H1 (cell line): ENCODE measurements around the gene VEGFD. TPM values are rescaled to one million over a fixed set of nuclear protein-coding genes. Genes with fewer than 3 reads are reported as not detected.

ENCODE experiments used
- CTCF ChIA-PET: fragments of 300-600 bp; sonication (Branson Sonifier 250); formaldehyde crosslinking; loops from one replicate; lab custom pipeline; 2021; ENCODE audit not compliant: partially characterized antibody; lab: Charles Lee
- POLR2A ChIA-PET: fragments of 300-600 bp; sonication (Branson Sonifier 250); formaldehyde crosslinking; loops from one replicate; lab custom pipeline; 2021; ENCODE audit warnings: inconsistent platforms; ENCODE audit not compliant: partially characterized antibody; lab: Charles Lee
- DNase-seq, 2 experiments: peaks; one replicate each; pipeline versions ENCODE4 v3.0.0 to v3.0.0-alpha.2; 2010 to 2022; ENCODE audit warnings: low spot score in 2 of 2, low read depth in 1 of 2, mixed read lengths in 1 of 2
- FAIRE-seq: peaks from 2 replicates; lab custom pipeline; 2011; peaks lifted over from hg19 to GRCh38; lab: Jason Lieb, UNC
- H2AFZ ChIP-seq: 2 replicates; pipeline ENCODE4 v1.8.1; 2012; ENCODE audit warnings: low read length, inconsistent platforms
- H2AK5ac ChIP-seq: 2 replicates; pipeline ENCODE4 v1.6.1; 2013; ENCODE audit warnings: low read depth, low read length
- H2BK120ac ChIP-seq: replicated peaks from 2 replicates; pipeline ENCODE3; 2013; ENCODE audit warnings: low read depth, low read length, inconsistent platforms
- H2BK12ac ChIP-seq: 2 replicates; pipeline ENCODE4 v1.6.1; 2013; ENCODE audit warnings: low read depth, low read length
- H2BK15ac ChIP-seq: 2 replicates; pipeline ENCODE4 v1.6.1; 2013; ENCODE audit warnings: low read length
- H2BK20ac ChIP-seq: 2 replicates; pipeline ENCODE4 v1.6.1; 2013; ENCODE audit warnings: low read length
- H2BK5ac ChIP-seq: 2 replicates; pipeline ENCODE4 v1.6.1; 2013; ENCODE audit warnings: low read depth, low read length
- H3K14ac ChIP-seq: 2 replicates; pipeline ENCODE4 v1.6.1; 2013; ENCODE audit warnings: inconsistent platforms; ENCODE audit not compliant: insufficient read length
- H3K18ac ChIP-seq: 2 replicates; pipeline ENCODE4 v1.6.1; 2013; ENCODE audit warnings: low read length; ENCODE audit errors: extremely low read depth
- H3K23ac ChIP-seq: 2 replicates; pipeline ENCODE4 v1.6.1; 2013; ENCODE audit warnings: inconsistent platforms; ENCODE audit not compliant: insufficient read length
- H3K23me2 ChIP-seq: 2 replicates; pipeline ENCODE4 v1.6.1; 2013; ENCODE audit warnings: low read depth, low read length
- H3K27ac ChIP-seq: 2 replicates; pipeline ENCODE4 v1.6.1; 2011; ENCODE audit warnings: low read depth, low read length, inconsistent platforms
- H3K27me3 ChIP-seq, 4 experiments: replicated peaks in 1 of 4; 1 replicate in 1 of 4; 2 replicates in 3 of 4; pipeline versions ENCODE4 v1.6.1 to v1.8.1; 2011 to 2013; ENCODE audit warnings: low read length in 3 of 4, mild to moderate bottlenecking in 3 of 4, inconsistent platforms in 2 of 4, mixed read lengths in 2 of 4, moderate library complexity in 1 of 4; ENCODE audit not compliant: control insufficient read depth in 3 of 4, insufficient read depth in 3 of 4; ENCODE audit errors: extremely low read depth in 1 of 4
- H3K36me3 ChIP-seq, 4 experiments: 2 replicates each; pipeline versions ENCODE4 v1.6.1 to v1.8.1; 2011 to 2013; ENCODE audit warnings: mild to moderate bottlenecking in 4 of 4, low read length in 3 of 4, moderate library complexity in 2 of 4, control low read depth in 1 of 4, inconsistent platforms in 1 of 4; ENCODE audit not compliant: insufficient read depth in 4 of 4, control insufficient read depth in 2 of 4
- H3K4ac ChIP-seq: replicated peaks from 2 replicates; pipeline ENCODE3; 2013; ENCODE audit warnings: low read length, low read depth, mixed read lengths, inconsistent platforms; ENCODE audit not compliant: insufficient read length
- H3K4me1 ChIP-seq, 4 experiments: replicated peaks in 1 of 4; 1 replicate in 1 of 4; 2 replicates in 3 of 4; pipeline versions ENCODE4 v1.6.1 to v1.8.1; 2011 to 2013; ENCODE audit warnings: low read length in 3 of 4, inconsistent platforms in 2 of 4, mixed read lengths in 1 of 4; ENCODE audit not compliant: insufficient read depth in 4 of 4, control insufficient read depth in 3 of 4
- H3K4me2 ChIP-seq, 2 experiments: 2 replicates each; pipeline versions ENCODE4 v1.6.1 to v1.8.1; 2011 to 2013; ENCODE audit warnings: low read depth in 2 of 2, low read length in 2 of 2, control low read depth in 1 of 2, inconsistent platforms in 1 of 2, mild to moderate bottlenecking in 1 of 2; ENCODE audit not compliant: insufficient read depth in 1 of 2
- H3K4me3 ChIP-seq, 4 experiments: fragments of 200-600, 300-600 bp in 1 of 4; sonication (generic), shearing (Covaris generic), sonication (Bioruptor Twin) in 1 of 4; 2 replicates each; pipeline versions ENCODE4 v1.5.1 to v1.8.1; 2011 to 2016; ENCODE audit warnings: low read length in 4 of 4, low read depth in 3 of 4, control low read depth in 2 of 4, inconsistent platforms in 2 of 4, mild to moderate bottlenecking in 2 of 4, mixed read lengths in 1 of 4, moderate library complexity in 1 of 4; ENCODE audit not compliant: insufficient read depth in 2 of 4; ENCODE audit errors: extremely low read depth in 1 of 4
- H3K56ac ChIP-seq: replicated peaks from 2 replicates; pipeline ENCODE3; 2013; ENCODE audit warnings: low read depth, mild to moderate bottlenecking, mixed read lengths, low read length, inconsistent platforms; ENCODE audit not compliant: insufficient read length
- H3K79me1 ChIP-seq: 2 replicates; pipeline ENCODE4 v1.6.1; 2013; ENCODE audit warnings: low read depth, low read length, control low read depth
- H3K79me2 ChIP-seq, 2 experiments: 2 replicates each; pipeline versions ENCODE4 v1.6.1 to v1.8.1; 2012 to 2013; ENCODE audit warnings: low read length in 2 of 2, mild to moderate bottlenecking in 2 of 2, inconsistent platforms in 1 of 2; ENCODE audit not compliant: insufficient read depth in 2 of 2, control insufficient read depth in 1 of 2
- H3K9ac ChIP-seq, 4 experiments: replicated peaks in 1 of 4; 1 replicate in 1 of 4; 2 replicates in 3 of 4; pipeline versions ENCODE4 v1.6.1 to v1.8.1; 2011 to 2013; ENCODE audit warnings: low read depth in 3 of 4, low read length in 3 of 4, control low read depth in 2 of 4, mild to moderate bottlenecking in 2 of 4, moderate library complexity in 2 of 4, inconsistent platforms in 1 of 4; ENCODE audit errors: extremely low read depth in 1 of 4
- H3K9me3 ChIP-seq, 2 experiments: 2 replicates each; pipeline versions ENCODE4 v1.6.1 to v1.8.1; 2012 to 2013; ENCODE audit warnings: mild to moderate bottlenecking in 2 of 2, moderate library complexity in 2 of 2, control low read depth in 1 of 2, inconsistent platforms in 1 of 2, low read depth in 1 of 2, low read length in 1 of 2, mixed read lengths in 1 of 2; ENCODE audit not compliant: insufficient read depth in 2 of 2
- H4K20me1 ChIP-seq, 2 experiments: replicated peaks in 1 of 2; 2 replicates each; pipeline versions ENCODE3 to v1.8.1; 2011 to 2013; ENCODE audit warnings: inconsistent platforms in 2 of 2, low read length in 2 of 2, mild to moderate bottlenecking in 1 of 2; ENCODE audit not compliant: insufficient read depth in 2 of 2, control insufficient read depth in 1 of 2
- H4K5ac ChIP-seq: 2 replicates; pipeline ENCODE4 v1.6.1; 2013; ENCODE audit warnings: low read length, low read depth, mixed read lengths, inconsistent platforms; ENCODE audit not compliant: insufficient read length
- H4K8ac ChIP-seq: 2 replicates; pipeline ENCODE4 v1.8.0; 2013; ENCODE audit warnings: mild to moderate bottlenecking, moderate library complexity, low read length, inconsistent platforms; ENCODE audit not compliant: insufficient read depth; ENCODE audit errors: extremely low read depth
- H4K91ac ChIP-seq: replicated peaks from 2 replicates; pipeline ENCODE3; 2013; ENCODE audit warnings: low read length, mixed read lengths, inconsistent platforms; ENCODE audit not compliant: insufficient read length
- BRCA1 ChIP-seq: IDR thresholded peaks from 2 replicates; pipeline ENCODE4 v1.6.1; 2012; ENCODE audit warnings: low read depth, low read length, improper control_type of control experiment
- CBX5 ChIP-seq: fragments of 300-800, 300-1000 bp; sonication (generic); IDR thresholded peaks from 2 replicates; pipeline ENCODE4 v1.7.1; 2016; ENCODE audit warnings: antibody characterized with exemption, low read length, low read depth
- EP300 ChIP-seq, 2 experiments: IDR thresholded peaks; 1 replicate in 1 of 2; 2 replicates in 1 of 2; pipeline ENCODE4 v1.6.1; 2011 to 2012; ENCODE audit warnings: low read depth in 2 of 2, low read length in 2 of 2, mild to moderate bottlenecking in 2 of 2, borderline replicate concordance in 1 of 2, inconsistent platforms in 1 of 2, moderate library complexity in 1 of 2
- EZH2 ChIP-seq: fragments of 200-600 bp; sonication (generic); IDR thresholded peaks from 2 replicates; pipeline ENCODE4 v1.7.1; 2012; ENCODE audit warnings: low read depth, mild to moderate bottlenecking, moderate library complexity, low read length, inconsistent platforms; ENCODE audit not compliant: severe bottlenecking
- RAD21 ChIP-seq, 2 experiments: IDR thresholded peaks in 1 of 2; conservative IDR thresholded peaks in 1 of 2; 2 replicates each; pipeline ENCODE4 v1.6.1; 2011; ENCODE audit warnings: low read depth in 2 of 2, low read length in 2 of 2, improper control_type of control experiment in 1 of 2, inconsistent platforms in 1 of 2, mild to moderate bottlenecking in 1 of 2, moderate library complexity in 1 of 2
- SP4 ChIP-seq: IDR thresholded peaks from 2 replicates; pipeline ENCODE4 v1.6.1; 2012; ENCODE audit warnings: low read length, inconsistent platforms
- SUZ12 ChIP-seq: fragments of 200-600 bp; sonication (generic); IDR thresholded peaks from 2 replicates; pipeline ENCODE4 v1.6.1; 2012; ENCODE audit warnings: mild to moderate bottlenecking, inconsistent platforms, low read length, moderate library complexity, mixed read lengths
- WGBS, 2 experiments: shearing (Covaris generic) in 1 of 2; methylation state at CpG; one replicate each; pipeline versions ENCODE4 v1.1.6 to v1.1.7; 2013 to 2015; ENCODE audit warnings: low lambda C conversion rate in 2 of 2, mixed read lengths in 2 of 2, inconsistent platforms in 1 of 2, low coverage in 1 of 2, missing lambda C conversion rate in 1 of 2; ENCODE audit not compliant: insufficient replicate concordance in 2 of 2, insufficient coverage in 1 of 2, insufficient read length in 1 of 2; ENCODE audit errors: extremely low coverage in 1 of 2, missing lambda C conversion rate in 1 of 2; 5-methylcytosine and 5-hydroxymethylcytosine counted together
- polyA plus RNA-seq, 7 experiments: library from polyadenylated mRNA; depleted of rRNA in 3 of 7; stranded (reverse) in 5 of 7; unstranded in 2 of 7; fragments of >200 nt in 5 of 7; fragments of 200-250 nt in 2 of 7; gene quantifications; 1 replicate in 5 of 7; 2 replicates in 1 of 7; 4 replicates in 1 of 7; pipeline versions ENCODE4 v1.2.1 to v1.2.3, GENCODE V29; 2011 to 2013; ENCODE audit warnings: missing spikeins in 2 of 7, mixed read lengths in 2 of 7
- total RNA-seq: library from RNA; stranded (reverse); fragmentation: NEBNext Ultra II Directional; extraction: Animal tissue kit (Norgen Biotek cat#: 25700); gene quantifications from 2 replicates; pipeline ENCODE4 v1.2.1, GENCODE V29; 2021

Gene VEGFD
- total and polyA plus RNA-seq, 2 of the 8 experiments (the other 6 are each of a cell fraction or from before 2014, with no cell fraction given), result 0.06 TPM; not detected in 1

- H3K79me2 ChIP-seq, result no peaks in the 10 kb centered on the region
- no peak overlapping the region for H4K91ac ChIP-seq
- WGBS, 2 experiments, result 58% methylated on average over 2 of the region's 2 CpGs; no CpG with 5 or more reads in 1 of the 2 experiments
- no peak overlapping the region for H3K4me2 ChIP-seq
- H3K18ac ChIP-seq, result no peak overlapping the region
- no peak overlapping the region for H2BK20ac ChIP-seq
- no peak overlapping the region for H3K9ac ChIP-seq
- no peak overlapping the region for H3K23ac ChIP-seq
- H2AFZ ChIP-seq, result no peak overlapping the region
- CTCF ChIA-PET, result interaction anchor here (0.6 to 1.3 kb wide), 2 partner anchors 19 to 51 kb away, joined by 3 read pairs; no protein-coding TSS in a partner anchor
- H4K20me1 ChIP-seq, result no peaks in the 10 kb centered on the region
- no peak overlapping the region for H3K27ac ChIP-seq
- no peak overlapping the region for H3K4me3 ChIP-seq
- H3K4ac ChIP-seq, result no peak overlapping the region
- no peaks in the 10 kb centered on the region for H3K9me3 ChIP-seq
- no peak overlapping the region for H2BK5ac ChIP-seq
- no peak overlapping the region for H2AK5ac ChIP-seq
- TF ChIP-seq RAD21 (IDR thresholded peaks at IDR 0.05 in 1 of 2, conservative IDR thresholded peaks at IDR 0.05 in 1 of 2; ENCODE audit: low read depth in 2 of 2, low read length in 2 of 2), result no peak
- TF ChIP-seq SP4, result no peak
- TF ChIP-seq EZH2, result no peak
- TF ChIP-seq BRCA1, result no peak
- TF ChIP-seq CBX5, result no peak
- TF ChIP-seq EP300 (IDR thresholded peaks at IDR 0.05; ENCODE audit: borderline replicate concordance in 1 of 2, low read depth in 2 of 2, low read length in 2 of 2), result no peak
- no peak for TF ChIP-seq SUZ12
- no peaks in the 10 kb centered on the region for H3K23me2 ChIP-seq
- H3K36me3 ChIP-seq, result no peaks in the 10 kb centered on the region
- H3K27me3 ChIP-seq, result no peaks in the 10 kb centered on the region
- no peaks in the 10 kb centered on the region for H3K4me1 ChIP-seq
- no peak overlapping the region for H4K8ac ChIP-seq
- no peaks in the 10 kb centered on the region for H3K79me1 ChIP-seq
- FAIRE-seq (no peak), DNase-seq (no peak)
- H2BK120ac ChIP-seq, result no peak overlapping the region
- POLR2A ChIA-PET, result no interaction called here
- H4K5ac ChIP-seq, result no peak overlapping the region
- H3K56ac ChIP-seq, result no peak overlapping the region
- H3K14ac ChIP-seq, result no peak overlapping the region
- H2BK12ac ChIP-seq, result no peak overlapping the region
- H2BK15ac ChIP-seq, result no peak overlapping the region
Measured at GRCh38 chrX:15401378-15401777, 17.2 kb upstream of the VEGFD start.
